HG03064 (cell line): ENCODE data around the gene TAS2R40.
"Not testable (repeated sequence)": the region's sequence is repeated elsewhere in the genome, so short reads cannot be mapped to it uniquely, and the experiment has no call there.

Experiments used
- ATAC-seq: cut with Tn5 transposase; IDR thresholded peaks from one replicate; pipeline ENCODE4 v1.9.1; 2021; ENCODE audit warnings: low read depth; ENCODE audit not compliant: unreplicated experiment

The TAS2R40 gene

DNA sequence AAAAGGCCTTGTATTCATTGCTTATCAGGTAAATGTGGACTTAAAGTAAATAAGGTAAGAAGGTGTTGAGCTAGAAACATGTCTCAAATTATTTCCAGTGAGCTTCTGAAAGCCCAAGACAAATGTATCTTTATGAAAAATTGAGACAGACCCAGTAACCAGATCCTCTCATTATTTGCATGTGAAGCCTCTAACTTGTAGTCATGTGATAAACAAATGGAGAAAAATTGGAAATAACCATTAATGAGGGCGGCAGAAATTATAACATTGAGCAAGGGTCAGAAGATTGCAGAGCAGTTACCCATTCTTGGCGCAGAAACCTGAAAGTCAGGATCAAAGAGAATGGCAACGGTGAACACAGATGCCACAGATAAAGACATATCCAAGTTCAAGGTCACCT, at the start of gene TAS2R40:
Gene TAS2R40, plus strand, starts transcription at position 301 of the 400 bp plus-strand sequence. Its CDS starts 42 bp downstream, at position 343.
- no peak for ATAC-seq

DNA sequence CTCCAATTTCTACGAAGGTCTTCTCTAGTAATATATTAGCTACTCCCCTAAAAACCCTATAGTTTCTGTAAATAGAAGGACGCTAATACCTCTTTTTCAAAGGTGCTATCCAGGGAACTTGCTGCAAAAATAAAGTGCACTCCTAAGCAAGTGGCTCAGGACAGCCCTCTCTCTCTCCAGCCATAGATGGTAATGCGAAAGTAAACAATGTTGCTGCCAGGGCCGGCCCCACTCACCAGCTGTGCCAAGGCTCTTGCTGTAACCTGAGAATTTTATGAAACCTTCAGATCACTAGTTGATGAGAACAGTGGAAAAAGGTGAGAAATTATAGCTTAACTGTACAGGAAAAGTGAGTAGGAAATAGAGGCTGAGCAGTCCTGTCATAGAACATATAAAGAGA, 49.5 kb upstream of the TAS2R40 start:
- ATAC-seq = no peak

DNA sequence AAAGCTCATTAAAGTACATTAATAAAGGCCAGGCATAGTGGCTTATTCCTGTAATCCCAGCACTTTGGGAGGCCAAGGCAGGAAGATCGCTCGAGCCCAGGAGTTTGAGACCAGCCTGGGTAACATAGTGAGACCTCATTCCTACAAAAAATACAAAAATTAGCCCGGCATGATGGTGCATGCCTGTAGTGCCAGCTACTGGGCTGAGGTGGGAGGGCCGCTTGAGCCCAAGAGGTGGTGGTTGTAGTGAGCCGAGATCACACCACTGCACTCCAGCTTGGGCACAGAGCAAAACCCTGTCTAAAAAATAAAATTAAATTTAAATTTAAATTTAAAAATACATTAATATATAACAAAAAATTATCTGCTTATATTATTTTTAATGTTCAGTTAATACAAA, 45.7 kb upstream of the TAS2R40 start:
- no peak for ATAC-seq

DNA sequence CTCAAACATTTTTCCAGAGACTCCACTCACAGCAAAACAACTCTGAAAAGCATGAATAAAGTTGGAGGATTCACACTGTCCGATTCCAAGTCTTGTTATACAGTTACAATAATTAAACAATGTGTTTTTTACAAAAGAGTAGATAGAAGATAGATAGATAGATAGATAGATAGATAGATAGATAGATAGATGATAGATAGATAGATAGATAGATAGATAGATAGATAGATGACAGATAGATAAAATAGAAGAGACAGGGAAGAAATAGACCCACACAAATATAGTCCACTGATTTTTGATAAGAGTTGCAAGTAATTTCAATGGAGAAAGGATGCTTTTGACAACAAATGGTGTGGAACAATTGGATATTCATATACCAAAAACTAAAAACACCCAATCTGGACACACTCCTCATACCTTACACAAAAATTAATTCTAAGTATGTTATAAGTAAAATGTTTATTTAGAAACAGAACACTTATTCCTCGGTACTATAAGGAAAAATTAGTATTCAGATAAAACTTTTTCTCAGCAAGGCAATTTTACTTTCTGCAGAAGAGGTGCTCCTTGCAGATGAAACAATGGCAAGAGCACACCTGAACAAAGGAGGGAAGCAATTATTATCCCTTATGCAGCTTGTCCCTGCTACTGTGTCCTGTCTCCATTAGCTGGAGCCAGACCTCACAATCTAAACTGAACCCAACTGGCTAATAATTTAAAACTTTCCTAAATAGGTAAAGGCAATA, 44.3 kb upstream of the TAS2R40 start:
- no peak for ATAC-seq

DNA sequence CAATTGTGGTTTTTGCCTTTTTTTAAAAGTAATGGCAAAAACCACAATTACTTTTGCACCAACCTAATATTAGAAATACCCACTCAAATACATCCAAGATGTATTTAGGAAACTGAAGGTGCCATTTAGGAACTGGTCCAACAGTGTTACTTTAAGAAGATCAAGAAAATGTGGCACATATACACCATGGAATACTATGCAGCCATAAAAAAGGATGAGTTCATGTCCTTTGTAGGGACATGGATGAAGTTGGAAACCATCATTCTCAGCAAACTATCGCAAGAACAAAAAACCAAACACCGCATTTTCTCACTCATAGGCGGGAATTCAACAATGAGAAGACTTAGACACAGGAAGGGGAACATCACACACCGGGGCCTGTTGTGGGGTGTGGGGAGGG, 41.1 kb upstream of the TAS2R40 start:
- not testable (repeated sequence) for ATAC-seq

DNA sequence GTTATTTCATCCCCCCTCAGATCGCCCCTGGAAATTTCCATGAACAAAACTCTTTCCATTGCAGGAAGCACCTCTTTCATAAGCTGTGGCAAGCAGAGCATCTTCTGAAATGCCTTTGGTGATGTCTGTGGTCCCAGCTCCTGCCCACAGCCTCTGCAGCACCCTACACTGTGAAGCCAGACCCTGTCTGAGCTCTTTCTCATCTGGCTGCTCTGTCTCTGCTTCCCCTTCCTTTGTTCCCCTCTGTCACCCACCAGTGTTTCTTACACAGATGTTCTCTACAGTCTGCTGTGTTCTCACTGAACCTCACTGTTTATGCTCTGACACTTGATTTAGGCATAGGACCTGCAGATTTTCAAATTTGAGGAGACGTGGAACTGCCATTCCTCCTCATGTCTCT, 40.5 kb upstream of the TAS2R40 start:
- ATAC-seq = no peak

DNA sequence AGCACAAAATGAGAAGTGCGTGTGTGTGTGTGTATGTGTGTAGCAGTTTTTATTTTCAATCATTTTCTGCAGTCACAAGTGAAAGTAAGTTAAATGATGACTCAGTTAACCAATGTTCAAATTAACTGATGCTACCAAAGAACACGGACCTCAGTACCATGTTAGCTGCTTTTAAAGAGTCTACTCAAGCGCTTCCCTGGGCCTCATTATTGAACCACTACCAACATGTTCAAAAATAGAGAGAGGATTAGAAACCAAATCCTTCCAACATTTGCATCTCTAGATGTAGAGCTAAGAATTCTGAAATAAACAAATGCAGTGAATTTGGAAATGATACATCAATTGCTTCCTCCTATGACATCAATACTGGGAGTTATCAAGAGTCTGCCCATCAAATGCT, 38.8 kb upstream of the TAS2R40 start, which contains the start of gene TAS2R39:
Gene TAS2R39, plus strand, starts transcription at position 396 of the 400 bp plus-strand sequence. Its CDS starts 0 bp downstream, at position 396.
- ATAC-seq = no peak

DNA sequence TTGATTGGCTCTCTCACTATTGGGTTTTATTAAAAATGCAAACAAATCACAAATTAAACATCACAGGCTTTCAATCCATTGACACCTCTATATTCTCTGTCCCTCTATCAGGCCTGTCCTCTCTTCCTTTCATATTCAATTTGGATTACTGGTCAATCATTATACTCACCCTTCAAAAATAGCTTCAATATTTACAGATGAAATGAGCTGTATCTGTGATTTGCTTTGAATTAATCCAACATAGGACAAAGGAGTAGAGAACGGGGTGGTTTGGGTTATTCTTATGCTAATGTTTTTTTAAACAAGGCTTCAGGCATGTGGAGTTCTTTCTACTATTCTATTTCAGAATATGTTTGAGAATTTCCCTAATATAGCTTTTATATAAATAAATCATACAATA, 36.3 kb upstream of the TAS2R40 start:
- no peak for ATAC-seq

DNA sequence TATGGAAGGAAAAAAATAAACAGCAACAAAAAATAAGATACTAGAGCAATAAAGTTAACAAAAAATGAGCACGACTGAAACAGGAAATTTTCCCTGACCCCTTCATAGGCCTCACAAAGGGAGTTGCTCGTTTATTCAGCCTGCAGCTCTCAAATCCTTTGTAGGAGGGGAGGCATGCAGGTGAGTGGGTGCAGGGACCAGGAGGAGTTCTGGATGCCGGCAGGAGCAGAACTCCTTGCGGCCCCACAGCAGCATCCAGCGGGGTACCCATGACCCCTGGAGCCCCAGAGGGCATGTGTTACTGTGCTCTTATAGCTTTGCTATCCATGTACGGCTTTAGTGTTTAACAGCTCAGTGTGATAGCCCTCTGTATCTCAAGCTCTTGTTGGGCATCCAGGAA, 32.8 kb upstream of the TAS2R40 start:
- no peak for ATAC-seq

DNA sequence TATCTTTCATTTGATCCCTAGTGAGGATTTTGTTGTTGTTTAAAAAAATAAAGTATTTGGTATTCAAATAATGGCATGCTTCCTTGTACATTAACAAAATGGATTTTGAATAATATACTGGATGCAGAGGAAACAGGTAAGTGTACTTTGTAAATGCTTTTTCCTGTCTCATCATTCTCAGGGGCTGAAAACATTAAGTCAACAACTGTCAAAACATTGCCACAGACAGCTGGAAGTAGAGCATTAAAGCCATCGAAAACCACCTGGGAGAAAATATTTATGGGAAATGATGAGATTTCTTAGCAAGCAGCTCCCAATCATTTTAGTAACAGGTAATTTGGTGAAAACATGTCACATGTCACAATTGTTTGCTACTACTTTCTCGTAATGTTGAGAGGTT, 28.0 kb upstream of the TAS2R40 start:
- no peak for ATAC-seq

DNA sequence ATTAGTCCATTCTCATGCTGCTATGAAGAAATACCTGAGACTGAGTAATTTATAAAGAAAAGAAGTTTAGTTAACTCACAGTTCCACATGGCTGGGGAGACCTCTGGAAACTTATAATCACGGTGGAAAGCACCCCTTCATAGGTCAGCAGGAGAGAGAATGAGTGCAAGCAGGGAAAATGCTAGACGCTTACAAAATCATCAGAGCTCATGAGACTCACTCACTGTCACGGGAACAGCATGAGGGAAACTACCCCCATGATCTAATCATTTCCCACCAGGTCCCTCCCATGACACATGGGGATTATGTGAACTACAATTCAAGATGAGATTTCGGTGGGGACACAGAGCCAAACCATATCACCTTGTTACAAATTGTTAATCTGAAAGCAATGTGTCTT, 22.8 kb upstream of the TAS2R40 start:
- no peak for ATAC-seq

DNA sequence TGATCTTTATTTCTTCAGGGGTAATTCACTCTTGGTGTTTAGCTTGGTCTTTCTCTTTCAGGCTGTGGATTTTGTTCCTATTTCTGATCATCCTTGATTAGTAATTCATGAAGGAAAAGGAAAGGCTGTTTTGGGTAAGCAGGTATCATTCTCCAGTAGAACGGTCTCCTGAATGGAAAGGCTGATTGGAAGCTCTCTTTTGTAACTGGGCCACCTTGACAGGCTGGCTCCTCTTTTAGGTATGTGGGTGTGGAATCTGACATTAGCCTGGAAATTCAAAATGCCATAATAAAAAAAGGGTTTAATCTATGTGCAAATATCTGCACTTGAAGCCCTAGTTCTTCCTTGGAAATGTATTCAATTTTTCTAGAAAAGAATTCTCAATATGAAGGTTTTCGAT, 19.7 kb upstream of the TAS2R40 start:
- ATAC-seq = no peak

DNA sequence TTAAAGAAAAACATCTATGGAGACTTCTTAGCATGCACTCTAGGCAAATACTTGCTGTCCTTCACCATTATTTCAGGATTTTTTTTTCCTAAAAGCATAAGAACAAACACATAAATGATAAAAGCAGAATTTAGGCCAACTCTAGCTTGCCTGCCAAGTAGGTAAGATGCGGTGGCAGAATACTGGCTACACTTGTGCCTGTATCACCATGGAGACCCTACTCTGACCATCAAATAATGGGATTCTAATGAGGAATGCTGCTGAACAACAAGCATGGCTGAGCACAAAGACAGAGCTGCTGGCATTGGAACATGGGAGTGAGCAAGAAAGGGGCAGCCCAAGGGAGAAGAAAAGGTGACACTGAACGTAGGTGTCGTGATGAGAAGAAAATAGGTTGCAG, 18.5 kb upstream of the TAS2R40 start:
- ATAC-seq = no peak

DNA sequence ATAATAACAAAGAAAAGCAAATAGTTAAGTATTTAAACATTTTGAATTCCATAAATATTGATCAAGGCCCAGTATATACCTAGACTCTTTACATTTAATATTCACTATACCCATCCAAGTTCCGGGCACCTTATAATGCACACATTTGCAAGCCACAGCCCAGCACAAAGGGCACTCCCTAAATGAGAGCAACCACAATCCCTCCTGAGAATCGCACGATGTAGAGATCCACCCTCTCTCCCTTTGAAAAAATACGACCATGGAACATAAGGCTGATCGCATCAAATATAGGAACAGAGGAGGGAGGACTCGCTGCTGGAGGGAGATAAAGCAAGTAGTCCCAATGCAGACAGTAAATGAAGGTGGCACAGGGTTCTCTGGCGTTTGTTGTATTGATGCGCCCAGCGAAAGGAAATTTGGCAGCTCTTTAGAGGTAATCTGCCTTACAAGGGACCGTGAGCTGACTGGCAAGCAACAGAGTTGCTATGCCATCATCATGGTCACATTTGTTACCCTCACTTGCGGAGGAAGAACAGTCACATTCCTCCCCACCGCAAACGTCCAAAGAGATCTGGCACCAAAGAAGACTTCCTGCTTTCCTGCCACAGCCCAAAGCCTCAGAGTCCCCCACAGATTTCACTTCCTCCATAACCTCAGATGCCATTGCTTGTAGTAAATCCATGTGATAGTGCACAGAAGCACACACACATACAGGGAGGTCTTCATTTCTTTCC, 16.1 kb upstream of the TAS2R40 start:
- ATAC-seq = peak; percentile 65

DNA sequence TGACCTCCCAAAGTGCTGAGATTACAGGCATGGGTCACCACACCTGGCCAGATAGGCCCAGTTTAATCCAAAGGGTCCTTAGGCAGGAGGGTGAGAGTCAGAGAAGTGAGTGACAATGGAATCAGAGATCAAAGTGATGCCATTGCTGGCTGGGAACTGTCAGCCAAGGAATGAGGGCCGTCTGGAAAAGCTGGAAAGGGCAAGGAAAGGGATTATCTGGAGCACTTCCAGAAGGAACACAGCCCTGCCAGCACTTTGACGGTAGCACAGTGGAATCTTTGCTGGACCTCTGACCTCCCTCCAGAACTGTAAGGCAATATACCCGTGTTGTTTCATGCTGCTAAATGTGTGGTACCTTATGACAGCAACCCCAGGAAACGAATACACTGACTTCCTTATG, 11.3 kb upstream of the TAS2R40 start:
- ATAC-seq = no peak

DNA sequence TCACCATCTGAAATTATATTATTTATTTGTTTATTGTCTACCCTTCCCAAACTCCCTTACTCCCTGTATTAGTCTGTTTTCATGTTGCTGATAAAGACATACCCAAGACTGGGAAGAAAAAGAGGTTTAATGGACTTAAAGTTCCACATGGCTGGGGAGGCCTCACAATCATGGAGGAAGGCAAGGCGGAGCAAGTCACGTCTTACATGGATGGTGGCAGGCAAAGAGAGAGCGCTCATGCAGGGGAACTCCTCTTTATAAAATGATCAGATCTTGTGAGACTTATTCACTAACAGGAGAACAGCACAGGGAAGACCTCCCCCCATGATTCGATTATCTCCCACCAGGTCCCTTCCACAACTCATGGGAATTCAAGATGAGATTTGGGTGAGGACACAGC, 8.4 kb upstream of the TAS2R40 start:
- not testable (repeated sequence) for ATAC-seq

DNA sequence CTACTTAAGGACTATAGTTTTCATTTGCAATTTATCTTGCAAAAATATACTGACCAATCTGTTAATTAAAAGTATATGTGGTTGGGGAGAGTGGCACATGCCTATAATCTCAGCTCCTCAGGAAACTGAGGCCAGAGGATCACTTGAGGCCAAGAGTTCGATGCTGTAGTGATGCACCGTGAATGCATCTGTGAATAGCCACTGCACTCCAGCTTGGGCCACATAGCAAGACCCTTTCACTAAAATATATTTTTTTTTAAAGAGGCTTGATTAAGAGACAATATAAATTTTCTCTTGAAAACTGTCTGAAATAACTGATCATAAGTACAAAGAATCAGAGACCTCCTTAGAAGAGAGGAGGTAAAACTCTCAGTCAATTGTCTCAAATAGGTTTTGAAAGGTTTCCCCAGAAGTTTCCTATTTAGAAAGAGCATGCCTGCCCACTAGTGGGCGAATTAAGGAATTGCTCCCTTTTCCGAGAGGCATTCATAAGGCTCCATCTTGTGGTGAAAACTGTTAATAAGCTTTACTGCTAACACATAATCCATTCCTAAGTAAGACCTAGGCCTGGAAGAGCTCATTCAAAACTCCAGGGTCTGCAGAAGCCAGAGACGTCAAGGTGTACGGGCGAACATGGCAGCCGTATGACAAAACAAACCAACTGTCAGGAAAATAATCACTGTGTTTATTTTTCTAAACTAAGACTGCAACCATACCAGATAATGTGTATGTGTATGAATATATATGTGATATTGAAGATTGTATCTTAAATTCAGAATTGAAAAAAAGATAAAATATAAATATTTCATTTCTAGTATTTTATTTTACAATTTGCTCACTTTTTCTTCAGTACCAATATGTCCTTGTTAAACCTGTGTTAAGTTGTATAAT, 6.8 kb upstream of the TAS2R40 start:
- peak; percentile 84 for ATAC-seq

DNA sequence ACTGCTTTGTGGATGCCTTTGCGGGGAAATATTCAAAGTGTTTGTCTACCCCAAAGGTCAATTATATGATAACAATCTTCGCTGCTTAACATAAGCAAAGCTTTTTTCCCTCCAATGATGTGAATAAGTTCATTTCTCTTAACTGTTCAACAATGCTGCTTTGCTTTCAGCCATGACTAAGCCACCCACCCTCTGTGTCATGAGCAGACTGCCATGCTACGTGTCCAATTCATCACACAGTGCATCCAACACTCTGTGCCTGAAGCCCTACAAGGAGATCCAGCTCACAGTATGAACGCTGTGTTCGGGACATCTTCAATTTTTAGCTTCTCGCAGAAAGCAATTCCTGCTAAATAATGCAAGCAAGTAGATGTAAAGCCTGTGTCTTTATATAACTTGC, 5.7 kb upstream of the TAS2R40 start:
- ATAC-seq = no peak

DNA sequence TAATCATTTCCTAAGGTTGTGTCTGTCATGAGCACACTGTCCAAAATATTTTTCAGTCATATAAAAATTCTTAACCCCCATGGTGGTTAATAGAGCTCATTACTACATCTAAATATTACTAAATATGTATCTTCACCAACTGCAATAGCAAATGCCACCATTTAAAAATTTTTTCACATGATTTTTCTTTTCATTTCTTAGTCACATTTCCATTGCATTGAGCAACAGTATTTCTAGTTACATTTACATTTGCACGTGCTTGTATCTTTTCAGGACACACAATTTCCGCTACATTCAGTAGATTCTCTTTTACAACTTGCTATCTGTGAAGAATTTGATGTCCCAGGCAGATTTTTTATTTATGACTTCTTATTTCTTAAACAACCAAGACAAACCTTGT, 5.2 kb upstream of the TAS2R40 start:
- ATAC-seq = no peak

DNA sequence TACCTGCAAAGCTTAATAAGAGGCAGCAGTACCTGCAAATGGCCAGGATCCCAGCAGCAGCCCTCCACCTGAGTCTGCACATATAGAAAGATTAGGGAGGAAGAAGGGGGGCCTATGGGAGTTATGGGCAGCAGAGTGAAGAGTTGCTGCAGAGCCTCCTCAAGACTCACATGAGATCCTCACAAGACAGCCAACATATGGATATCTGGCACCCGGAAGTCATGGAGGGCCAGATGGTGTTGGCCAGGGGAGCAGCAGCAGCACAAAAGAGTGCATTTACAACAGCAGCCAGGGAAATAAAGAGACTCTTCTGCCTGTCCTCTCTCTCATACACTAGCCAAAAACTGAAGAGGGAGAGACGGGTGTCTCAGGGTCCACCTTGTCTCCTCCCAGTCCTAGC, 4.0 kb upstream of the TAS2R40 start:
- no peak for ATAC-seq

DNA sequence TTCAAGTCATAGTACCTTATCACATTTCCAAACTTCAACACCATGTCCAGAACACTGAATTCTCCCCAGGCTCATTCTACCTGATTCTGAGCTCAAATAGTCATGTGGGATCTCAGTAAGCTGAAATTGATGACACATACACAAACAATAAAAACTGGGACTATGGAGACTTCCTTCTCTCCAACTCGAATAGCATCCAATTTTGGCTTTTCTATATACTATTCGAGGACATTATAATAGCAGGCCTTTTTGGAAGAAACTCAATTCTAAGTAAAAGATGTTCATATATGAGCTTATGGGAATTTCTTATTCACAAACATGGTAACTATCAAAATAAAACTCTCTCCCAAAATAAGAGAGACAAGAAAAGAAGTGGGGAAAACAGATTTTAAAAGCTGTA, 551 bp upstream of the TAS2R40 start:
- ATAC-seq = no peak
